Tibial nerve (tissue), 4 donors: ENCODE data around the gene SCRN1.
"Not testable (repeated sequence)": the region's sequence is repeated elsewhere in the genome, so short reads cannot be mapped to it uniquely, and the experiment has no call there.

Source experiments
- CTCF ChIP-seq, 5 experiments: fragments of 200-600 bp in 3 of 5; fragments of 450-650 bp in 2 of 5; sonication (generic) in 3 of 5; IDR thresholded peaks; one replicate each; pipeline ENCODE4 v1.5.1; 2016 to 2019; ENCODE audit warnings: antibody characterized with exemption in 5 of 5, mild to moderate bottlenecking in 3 of 5, moderate library complexity in 2 of 5
- EP300 ChIP-seq, 2 donors: sonication (generic); formaldehyde crosslinking; IDR thresholded peaks; one replicate each; pipeline ENCODE4 v1.6.1; 2017; ENCODE audit warnings: antibody characterized with exemption in 2 of 2, mild to moderate bottlenecking in 1 of 2
- POLR2A ChIP-seq, 2 donors: fragments of 450-650 bp; IDR thresholded peaks; one replicate each; pipeline ENCODE4 v1.6.1; 2017; ENCODE audit warnings: antibody characterized with exemption in 2 of 2, mild to moderate bottlenecking in 2 of 2, moderate library complexity in 2 of 2

DNA sequence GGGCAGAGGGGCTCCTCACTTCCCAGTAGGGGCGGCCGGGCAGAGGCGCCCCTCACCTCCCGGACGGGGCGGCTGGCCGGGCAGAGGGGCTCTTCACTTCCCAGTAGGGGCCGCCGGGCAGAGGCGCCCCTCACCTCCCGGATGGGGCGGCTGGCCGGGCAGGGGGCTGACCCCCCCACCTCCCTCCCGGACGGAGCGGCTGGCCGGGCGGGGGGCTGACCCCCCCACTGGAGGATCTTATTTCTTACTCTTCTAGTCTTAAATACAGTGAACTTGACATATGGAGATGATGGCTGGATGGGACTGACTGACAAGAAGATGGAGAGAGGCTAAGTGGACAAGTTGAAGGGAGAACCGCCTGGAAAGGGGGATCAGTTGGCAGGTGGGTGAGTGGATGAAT lies 28.0 kb downstream of the SCRN1 start:
- TF ChIP-seq CTCF, POLR2A, EP300 (IDR thresholded peaks at IDR 0.05): not testable (repeated sequence)
